ENCODE data around the gene MRPL58.

Gene MRPL58

DNA sequence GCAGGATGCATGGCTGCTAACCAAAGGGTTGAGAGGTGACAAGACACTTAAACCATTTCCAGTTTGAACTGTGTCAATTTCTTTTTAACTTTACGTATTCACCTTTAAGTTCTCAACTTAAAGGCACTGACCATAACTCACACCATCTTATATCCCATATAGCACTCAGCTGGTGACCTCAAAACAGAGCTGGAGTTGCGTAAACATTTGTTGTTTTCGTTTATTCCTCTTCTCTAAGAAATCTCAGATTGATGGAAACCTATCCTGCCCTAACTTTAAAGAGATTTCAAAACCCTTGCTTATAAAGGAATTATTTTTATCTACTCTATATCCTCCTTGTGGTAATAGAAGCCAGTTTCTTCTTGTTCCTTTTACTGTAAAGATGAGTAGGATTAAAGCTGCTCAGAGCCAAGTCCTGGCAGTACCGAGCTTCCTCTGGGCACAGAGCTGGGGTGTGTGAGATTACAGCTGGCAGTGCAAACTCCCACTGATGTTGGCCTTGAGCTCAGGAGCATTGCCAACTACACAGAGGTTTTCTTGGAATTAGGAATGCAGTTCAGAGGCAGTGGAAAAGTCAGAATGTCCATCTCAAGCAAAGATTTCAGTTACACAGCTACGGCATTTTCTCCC, 35.9 kb downstream of the MRPL58 start:
- no peak for DNase-seq

- no peak for DNase-seq
These were observed 36.6 kb downstream of the MRPL58 start for GRCh38 chr17:75049057-75049456.

GRCh38 chr17:75049706-75050105, 37.2 kb downstream of the MRPL58 start:
- no peak for DNase-seq

GRCh38 chr17:75051941-75052340, 39.5 kb downstream of the MRPL58 start:
- DNase-seq, result no peak

DNA sequence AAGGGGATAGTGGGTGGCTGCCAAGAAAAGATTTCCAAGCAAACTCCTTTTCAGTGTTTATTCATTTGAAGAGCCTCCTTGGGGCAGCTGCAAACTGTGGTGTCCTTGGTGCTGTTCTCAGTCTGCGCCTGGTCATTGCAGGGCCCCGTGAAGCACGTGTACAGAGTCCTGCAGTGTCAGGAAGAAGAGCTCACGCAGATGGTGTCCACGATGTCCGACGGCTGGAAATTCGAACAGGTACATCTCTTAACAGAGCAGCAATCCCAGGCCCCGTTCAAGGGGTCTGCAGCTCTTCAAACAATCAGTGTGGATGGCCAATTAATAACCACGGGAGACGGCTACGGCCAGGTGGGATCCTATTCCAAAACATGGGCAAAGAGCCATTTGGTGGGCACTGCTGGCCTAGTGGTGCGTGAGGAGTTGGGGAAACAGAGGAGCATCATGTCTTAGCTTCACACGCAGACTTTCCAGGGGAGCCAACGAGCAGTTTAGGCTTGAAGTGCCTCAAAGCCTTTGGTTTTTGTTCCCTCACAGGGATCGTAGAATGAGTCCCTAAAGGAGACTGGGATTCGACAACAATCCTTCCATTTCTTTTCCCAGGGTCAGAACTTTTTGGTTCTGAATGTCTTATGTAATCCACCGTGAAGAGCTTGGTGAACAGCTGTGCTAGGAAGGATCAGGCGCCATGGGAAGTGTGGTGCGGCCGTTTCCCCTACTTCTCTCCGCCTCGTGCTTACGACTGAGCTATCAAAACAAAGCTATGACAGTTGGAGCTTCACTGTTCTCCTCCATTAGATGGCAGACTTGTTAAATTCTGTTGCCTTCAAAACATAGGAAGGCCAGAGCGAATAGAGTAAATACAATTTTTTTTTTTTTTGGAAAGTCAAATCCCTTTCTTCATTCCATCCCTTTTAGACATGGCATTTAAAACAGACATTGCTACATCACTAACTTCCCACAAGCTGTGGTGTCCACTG, 47.2 kb downstream of the MRPL58 start:
- DNase-seq, result no peak

DNA sequence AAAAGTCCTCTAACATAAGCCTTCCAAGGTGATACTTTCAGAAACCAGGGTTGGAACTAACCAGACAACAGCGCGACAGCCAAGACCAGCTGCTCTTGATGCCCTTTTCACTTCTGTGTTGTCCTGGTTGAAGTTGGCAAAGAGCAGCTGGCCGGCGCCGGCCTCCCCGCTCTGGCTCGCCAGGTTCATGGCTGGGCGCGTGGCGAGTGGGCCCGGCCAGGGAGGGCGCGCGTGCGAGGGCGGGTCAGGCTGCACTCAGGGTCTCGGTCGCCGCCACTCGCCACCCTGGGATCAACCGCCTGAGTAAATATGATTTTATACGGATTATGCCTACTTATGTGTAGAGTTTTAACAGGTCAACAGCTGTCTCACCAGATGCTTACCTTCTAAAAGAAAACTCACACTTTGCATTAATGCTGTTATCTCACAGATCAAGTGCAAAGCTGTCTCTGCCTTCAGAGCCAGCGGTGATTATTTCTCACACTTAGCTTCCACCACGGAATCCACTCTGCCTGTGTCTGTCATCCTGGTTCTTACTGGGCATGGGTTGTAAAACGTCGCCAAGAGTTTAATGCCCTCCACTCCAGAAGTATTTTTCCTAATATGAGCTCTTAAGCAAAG, 48.1 kb downstream of the MRPL58 start:
- no peak for DNase-seq

GRCh38 chr17:75061055-75061438, 48.6 kb downstream of the MRPL58 start:
- no peak for DNase-seq

- no peak for DNase-seq
These were observed 49.1 kb downstream of the MRPL58 start for GRCh38 chr17:75061618-75062017.

- DNase-seq, result no peak
These were observed 50.7 kb downstream of the MRPL58 start for GRCh38 chr17:75063201-75063600.

GRCh38 chr17:75063626-75064025, 51.2 kb downstream of the MRPL58 start:
- DNase-seq, result no peak

- no peak for DNase-seq
These were observed 51.6 kb downstream of the MRPL58 start for GRCh38 chr17:75064040-75064439.

DNA sequence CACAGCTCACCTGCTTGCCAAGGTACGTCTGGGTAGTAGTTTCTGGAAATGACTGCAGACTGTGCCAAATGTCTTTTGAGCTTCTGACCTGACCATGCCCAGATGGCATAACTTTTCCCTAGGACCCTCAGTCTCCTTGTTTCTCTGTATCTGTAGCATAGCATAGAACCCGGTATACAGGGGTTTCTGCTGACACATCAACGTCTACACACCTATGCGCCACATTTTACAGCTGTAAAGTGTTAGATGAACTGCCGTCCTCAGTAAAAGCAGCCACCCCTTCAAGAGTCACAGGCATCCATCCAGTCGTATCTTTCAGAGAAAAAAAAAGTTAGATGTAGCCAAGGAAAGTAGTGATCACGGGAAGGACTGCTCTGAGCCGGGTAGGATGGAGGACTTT, 52.0 kb downstream of the MRPL58 start:
- no peak for DNase-seq

GRCh38 chr17:75064867-75065561, 52.5 kb downstream of the MRPL58 start:
- DNase-seq, result no peak

DNA sequence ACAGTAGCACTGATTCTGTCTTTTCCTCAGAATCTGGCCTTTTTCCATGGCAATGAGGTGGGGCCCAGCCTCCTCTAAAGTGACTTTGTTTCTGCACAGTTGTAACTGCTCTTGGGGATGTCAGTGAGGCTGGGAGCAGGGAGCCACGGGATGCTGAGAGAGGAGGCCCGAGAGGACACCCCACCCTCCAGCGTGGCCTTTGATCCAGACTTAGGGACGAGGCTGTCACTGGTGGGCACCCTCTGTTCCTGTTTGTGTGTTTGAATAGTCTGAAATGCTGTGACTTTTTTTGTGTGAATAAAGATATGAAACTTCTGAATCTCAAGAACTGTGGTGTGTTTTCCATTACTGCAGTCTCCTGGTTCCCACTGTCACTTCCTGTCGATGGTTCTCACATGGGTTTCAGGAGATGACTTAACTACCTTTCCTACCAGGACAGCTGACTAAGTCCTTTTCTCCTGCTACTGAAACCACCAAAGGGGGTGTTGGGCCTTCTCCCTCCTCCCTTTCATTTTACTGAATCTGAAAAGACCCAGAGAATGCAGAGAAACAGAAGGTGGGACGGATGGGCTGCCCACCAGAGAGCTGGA, 53.2 kb downstream of the MRPL58 start:
- no peak for DNase-seq

- DNase-seq, result no peak
These were observed 55.4 kb downstream of the MRPL58 start for GRCh38 chr17:75067856-75068255.

- DNase-seq, result no peak
These were observed 56.3 kb downstream of the MRPL58 start for GRCh38 chr17:75068750-75069149.

- DNase-seq, result no peak
These were observed 57.3 kb downstream of the MRPL58 start for GRCh38 chr17:75069783-75070182.

All from activated CD8-positive, alpha-beta memory T cell treated with anti-CD3 and anti-CD28 coated beads for 24 hours (primary cell).